Testis (tissue), 2 donors: Measurements from ENCODE around the gene HDX.

Experiments used
- POLR2A ChIP-seq: fragments of 450-650 bp; IDR thresholded peaks from one replicate; pipeline ENCODE4 v1.6.1; 2017; ENCODE audit warnings: antibody characterized with exemption, mild to moderate bottlenecking, moderate library complexity
- TF ChIP-seq, protein P1 (sequence below), 3 experiments: fragments of 450-650 bp in 2 of 3; fragments of 200-600 bp in 1 of 3; sonication (generic) in 1 of 3; IDR thresholded peaks; one replicate each; pipeline ENCODE4 v1.5.1; 2016 to 2019; ENCODE audit warnings: antibody characterized with exemption in 3 of 3, mild to moderate bottlenecking in 2 of 3, moderate library complexity in 1 of 3

- TF ChIP-seq, protein P1, sequence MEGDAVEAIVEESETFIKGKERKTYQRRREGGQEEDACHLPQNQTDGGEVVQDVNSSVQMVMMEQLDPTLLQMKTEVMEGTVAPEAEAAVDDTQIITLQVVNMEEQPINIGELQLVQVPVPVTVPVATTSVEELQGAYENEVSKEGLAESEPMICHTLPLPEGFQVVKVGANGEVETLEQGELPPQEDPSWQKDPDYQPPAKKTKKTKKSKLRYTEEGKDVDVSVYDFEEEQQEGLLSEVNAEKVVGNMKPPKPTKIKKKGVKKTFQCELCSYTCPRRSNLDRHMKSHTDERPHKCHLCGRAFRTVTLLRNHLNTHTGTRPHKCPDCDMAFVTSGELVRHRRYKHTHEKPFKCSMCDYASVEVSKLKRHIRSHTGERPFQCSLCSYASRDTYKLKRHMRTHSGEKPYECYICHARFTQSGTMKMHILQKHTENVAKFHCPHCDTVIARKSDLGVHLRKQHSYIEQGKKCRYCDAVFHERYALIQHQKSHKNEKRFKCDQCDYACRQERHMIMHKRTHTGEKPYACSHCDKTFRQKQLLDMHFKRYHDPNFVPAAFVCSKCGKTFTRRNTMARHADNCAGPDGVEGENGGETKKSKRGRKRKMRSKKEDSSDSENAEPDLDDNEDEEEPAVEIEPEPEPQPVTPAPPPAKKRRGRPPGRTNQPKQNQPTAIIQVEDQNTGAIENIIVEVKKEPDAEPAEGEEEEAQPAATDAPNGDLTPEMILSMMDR (IDR thresholded peaks at IDR 0.05), result no peak
- no peak for TF ChIP-seq POLR2A
Observed at GRCh38 chrX:84501798-84502628, at the start of gene HDX.
